PFSK-1 (cell line): ENCODE measurements around the gene TH.
A peak's percentile ranks its signal among the peaks of the same experiment; 100 is the strongest.

Source experiments
- FOXP2 ChIP-seq: optimal IDR thresholded peaks from 2 replicates; pipeline ENCODE3; 2011; ENCODE audit warnings: borderline replicate concordance, control low read depth, inconsistent platforms; ENCODE audit not compliant: insufficient read depth; ENCODE audit errors: extremely low read length, extremely low read depth
- POLR2AphosphoS5 ChIP-seq: IDR thresholded peaks from 2 replicates; pipeline ENCODE4 v1.6.1; 2012; ENCODE audit warnings: low read depth, mild to moderate bottlenecking, control low read depth, low read length, moderate library complexity
- REST ChIP-seq, 2 experiments: IDR thresholded peaks; 2 replicates each; pipeline versions ENCODE4 v1.6.1 to v1.8.0; 2011 to 2012; ENCODE audit warnings: low read depth in 2 of 2, low read length in 2 of 2, control low read depth in 1 of 2, inconsistent platforms in 1 of 2, mild to moderate bottlenecking in 1 of 2, moderate library complexity in 1 of 2; ENCODE audit not compliant: insufficient read depth in 1 of 2
- SIN3A ChIP-seq: IDR thresholded peaks from 2 replicates; pipeline ENCODE4 v1.6.1; 2012; ENCODE audit warnings: mild to moderate bottlenecking, low read length, moderate library complexity, borderline replicate concordance; ENCODE audit not compliant: insufficient read depth
- TAF1 ChIP-seq: IDR thresholded peaks from 2 replicates; pipeline ENCODE4 v1.6.1; 2012; ENCODE audit warnings: low read length, control low read depth, borderline replicate concordance; ENCODE audit not compliant: insufficient read depth

Gene TH

GRCh38 chr11:2138431-2139122 lies 33.0 kb downstream of the TH start:
- 0 out of 4 replicates have a peak, but pooled peaks of 1 of the 2 experiments have one; percentile 15 for TF ChIP-seq REST (IDR thresholded peaks at IDR 0.05; ENCODE audit: insufficient read depth in 1 of 2, low read depth in 2 of 2, low read length in 2 of 2)
- no peak for TF ChIP-seq SIN3A
- TF ChIP-seq TAF1 = peak; percentile 15; the same call in 1 of the 2 replicates
- no peak for TF ChIP-seq FOXP2
- no peak for TF ChIP-seq POLR2AphosphoS5

GRCh38 chr11:2138068-2138430 lies 33.6 kb downstream of the TH start:
- TF ChIP-seq TAF1 (no peak), SIN3A (no peak), FOXP2 (no peak), REST (IDR thresholded peaks at IDR 0.05; ENCODE audit: insufficient read depth in 1 of 2, low read depth in 2 of 2, low read length in 2 of 2) (no peak), POLR2AphosphoS5 (no peak)

GRCh38 chr11:2137202-2138067 lies 34.2 kb downstream of the TH start:
- TF ChIP-seq REST (IDR thresholded peaks at IDR 0.05; ENCODE audit: insufficient read depth in 1 of 2, low read depth in 2 of 2, low read length in 2 of 2) (peak in 1 of 2 experiments; percentile 5; a peak in 1 of 4 replicates), POLR2AphosphoS5 (peak; percentile 100), SIN3A (peak; percentile 48; the same call in 1 of the 2 replicates), TAF1 (peak; percentile 97), FOXP2 (no peak)

GRCh38 chr11:2136952-2137201 lies 34.7 kb downstream of the TH start:
- TF ChIP-seq FOXP2 = no peak

GRCh38 chr11:2136209-2136951 lies 35.2 kb downstream of the TH start:
- no peak; the same call in 1 of the 2 replicates for TF ChIP-seq POLR2AphosphoS5
- TF ChIP-seq TAF1 = peak; percentile 61; the same call in 1 of the 2 replicates

GRCh38 chr11:2135648-2136201 lies 35.9 kb downstream of the TH start:
- TF ChIP-seq FOXP2 (no peak), SIN3A (peak; percentile 39; the same call in 1 of the 2 replicates), REST (IDR thresholded peaks at IDR 0.05; ENCODE audit: insufficient read depth in 1 of 2, low read depth in 2 of 2, low read length in 2 of 2) (no peak), TAF1 (no peak), POLR2AphosphoS5 (peak; percentile 62)
